ACHN (cell line): ENCODE data around the gene HOXA2.

Experiments
- DNase-seq: peaks from one replicate; pipeline ENCODE4 v3.0.0-alpha.2; 2015
- in situ Hi-C: cut with HindIII; loops from 2 replicates; pipeline ENCODE4 v1.10.0; 2017; ENCODE audit warnings: low sequenced_read_pairs, low pct_ligation_motif_present, low pct_unique_long_range_greater_than_20kb

The HOXA2 gene

DNA sequence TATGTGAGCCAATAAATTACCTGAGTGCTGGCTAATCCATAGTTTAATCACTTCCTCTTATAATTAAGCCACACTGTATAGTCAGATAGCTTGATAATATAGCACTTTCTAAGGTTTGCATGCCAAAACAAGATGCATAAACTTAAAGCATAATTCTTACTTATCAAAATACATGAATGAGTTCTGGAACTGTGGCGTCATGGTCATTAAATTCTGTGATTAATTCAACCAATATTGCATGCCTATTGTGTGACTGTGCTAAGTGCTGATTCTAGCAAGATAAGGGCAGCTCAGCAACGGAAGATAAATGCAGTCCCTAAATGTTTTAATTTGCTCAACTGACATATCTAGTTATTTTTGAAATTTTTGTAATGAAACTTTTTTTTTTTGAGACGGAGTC, 36.3 kb downstream of the HOXA2 start:
- no peak for DNase-seq
- in situ Hi-C loops: no loop called here

DNA sequence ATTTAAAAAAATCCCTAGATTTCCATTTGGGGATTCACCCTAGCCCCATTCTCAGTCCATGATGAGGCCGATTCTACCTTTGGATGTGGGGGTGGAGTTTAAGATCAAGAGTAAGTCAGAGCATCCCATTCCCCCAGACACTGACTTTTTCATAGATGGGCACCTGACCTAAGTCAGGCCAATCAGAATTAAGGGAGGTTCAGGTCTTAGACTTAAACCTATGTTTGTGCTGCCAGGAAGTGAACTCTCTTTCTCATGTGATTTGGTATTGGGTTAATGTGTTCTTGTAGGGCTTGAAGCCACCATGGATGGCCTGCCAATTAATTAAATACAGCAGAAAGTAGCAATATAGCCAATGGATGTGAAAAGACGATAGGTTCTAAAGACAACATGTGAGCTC, 36.8 kb downstream of the HOXA2 start:
- no peak for DNase-seq
- in situ Hi-C loops: no loop called here

DNA sequence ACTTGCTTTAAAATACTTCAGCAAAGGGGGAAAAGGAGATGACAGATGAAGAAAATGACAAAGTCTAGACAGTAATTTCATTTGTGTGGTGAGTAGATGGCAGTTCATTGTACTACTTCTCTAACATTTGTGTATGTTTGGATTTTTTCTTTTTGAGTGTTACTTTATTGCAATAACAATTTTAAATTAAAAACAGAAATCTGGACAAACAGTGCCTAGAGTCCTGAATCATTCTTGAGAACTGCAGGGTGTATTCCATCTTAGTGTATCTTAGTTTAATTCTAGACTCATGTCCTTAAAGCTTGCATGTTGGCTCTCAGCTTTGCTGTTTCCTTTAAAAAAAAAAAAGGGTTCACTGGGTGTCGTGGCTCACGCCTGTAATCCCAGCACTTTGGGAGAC, 37.8 kb downstream of the HOXA2 start:
- in situ Hi-C loops: no loop called here
- no peak for DNase-seq

DNA sequence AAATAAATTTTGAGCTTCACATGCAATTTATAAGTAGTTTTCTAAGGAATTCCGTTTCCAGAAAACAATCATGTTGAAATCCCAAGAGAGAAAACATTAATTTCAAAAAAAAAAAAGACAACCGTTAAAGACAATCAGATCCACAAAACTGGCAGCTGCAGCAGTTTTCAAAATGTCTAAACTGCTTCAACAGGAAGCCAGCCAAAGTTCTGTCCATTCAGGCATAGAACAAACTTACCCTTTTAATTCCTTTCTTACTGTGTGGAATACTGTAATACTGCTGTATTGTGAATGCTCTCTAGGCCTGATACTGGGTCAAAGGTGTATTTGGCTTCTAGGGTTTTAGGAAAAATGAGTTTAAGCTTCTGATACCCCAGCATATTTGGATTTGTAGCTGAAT, 38.3 kb downstream of the HOXA2 start:
- in situ Hi-C loops: no loop called here
- DNase-seq: peak; percentile 44

DNA sequence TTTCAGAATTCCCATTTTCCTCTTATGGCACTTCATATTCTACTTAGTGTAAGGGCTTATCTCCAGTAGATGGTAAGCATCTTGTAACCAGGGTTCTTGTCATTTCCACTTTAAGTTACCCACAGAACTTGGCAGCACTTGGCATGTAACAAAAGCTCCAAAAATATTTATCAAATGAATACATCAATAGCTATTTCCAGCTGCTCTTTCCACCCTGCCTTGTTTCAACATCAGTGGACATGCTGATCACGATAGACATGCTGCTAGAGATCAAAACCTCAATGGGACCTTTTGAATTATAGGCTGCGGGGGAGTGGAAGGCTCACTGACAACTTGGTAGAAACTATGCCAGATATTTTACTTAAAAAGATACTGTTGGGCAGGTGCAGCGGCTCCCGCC, 39.5 kb downstream of the HOXA2 start:
- DNase-seq: no peak
- in situ Hi-C loops: no loop called here

DNA sequence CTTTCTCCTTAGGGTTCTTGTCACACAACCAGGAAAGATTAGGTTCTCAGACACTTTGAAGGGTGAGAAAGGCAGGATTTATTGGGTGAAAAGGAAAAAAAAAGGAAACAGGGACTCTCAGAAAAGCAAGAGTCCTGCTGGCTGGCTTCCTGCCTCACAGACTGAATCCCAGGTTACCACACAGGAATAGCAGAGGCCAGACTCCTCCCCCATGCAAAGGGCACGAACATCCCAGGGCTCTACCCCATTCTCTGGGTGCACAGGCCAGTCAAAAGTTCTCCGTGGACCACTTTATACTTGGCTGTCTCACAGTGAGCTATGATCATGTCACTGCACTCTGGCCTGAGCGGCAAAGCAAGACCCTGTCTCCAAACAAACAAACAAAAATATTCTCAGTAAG, 49.3 kb downstream of the HOXA2 start:
- in situ Hi-C loops: no loop called here
- DNase-seq: no peak

DNA sequence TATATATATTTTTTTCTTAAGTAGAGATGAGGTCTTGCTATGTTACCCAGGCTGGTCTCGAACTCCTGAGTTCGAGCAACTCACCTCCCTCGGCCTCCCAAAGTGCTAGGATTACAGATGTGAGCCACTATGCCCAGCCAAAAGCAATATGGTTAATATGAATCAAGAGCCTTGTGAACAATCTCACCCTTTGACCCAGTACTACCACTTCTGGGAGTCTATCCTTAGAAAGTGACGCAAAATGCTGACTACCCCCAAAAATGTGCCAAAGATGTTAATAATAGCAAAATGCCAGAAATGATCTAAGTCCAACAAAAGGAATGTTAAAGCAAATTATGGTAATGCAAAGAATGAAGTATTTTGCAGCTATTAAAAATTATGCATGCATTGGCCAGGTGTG, 51.0 kb downstream of the HOXA2 start:
- no peak for DNase-seq
- in situ Hi-C loops: no loop called here
